WERI-Rb-1 (cell line): ENCODE measurements around the gene NEDD8.

Experiments used
- DNase-seq: peaks from one replicate; pipeline ENCODE4 v3.0.0-alpha.2; 2020
- H3K27ac ChIP-seq: fragments of 250-450 bp; sonication (Bioruptor Pico); 2 replicates; pipeline ENCODE4 v1.5.1; 2020; ENCODE audit warnings: mild to moderate bottlenecking, moderate library complexity
- H3K27me3 ChIP-seq: fragments of 250-450 bp; sonication (Bioruptor Pico); 2 replicates; pipeline ENCODE4 v1.5.1; 2021; ENCODE audit warnings: mild to moderate bottlenecking, low read depth, moderate library complexity; ENCODE audit not compliant: insufficient read depth, severe bottlenecking
- H3K36me3 ChIP-seq: fragments of 250-450 bp; sonication (Bioruptor Pico); 2 replicates; pipeline ENCODE4 v1.5.1; 2020; ENCODE audit warnings: mild to moderate bottlenecking, moderate library complexity
- H3K4me3 ChIP-seq: 2 replicates; pipeline ENCODE4 v1.5.1; 2011; ENCODE audit warnings: low read depth, mild to moderate bottlenecking, control low read depth, low read length
- H3K9me3 ChIP-seq: fragments of 250-450 bp; sonication (Bioruptor Pico); 2 replicates; pipeline ENCODE4 v1.5.1; 2021; ENCODE audit warnings: mild to moderate bottlenecking, moderate library complexity; ENCODE audit not compliant: severe bottlenecking
- TF ChIP-seq, protein P1 (sequence below): IDR thresholded peaks from 2 replicates; pipeline ENCODE4 v1.5.1; 2011; ENCODE audit warnings: low read depth, mild to moderate bottlenecking, control low read depth, inconsistent platforms, low read length

Gene NEDD8

GRCh38 chr14:24181371-24182077 lies 50.6 kb downstream of the NEDD8 start:
- no peak for DNase-seq
- no peaks in the 10 kb centered on the region for H3K9me3 ChIP-seq
- peaks cover 96% of the 10 kb centered on the region for H3K36me3 ChIP-seq
- no peak overlapping the region for H3K27ac ChIP-seq
- TF ChIP-seq, protein P1, sequence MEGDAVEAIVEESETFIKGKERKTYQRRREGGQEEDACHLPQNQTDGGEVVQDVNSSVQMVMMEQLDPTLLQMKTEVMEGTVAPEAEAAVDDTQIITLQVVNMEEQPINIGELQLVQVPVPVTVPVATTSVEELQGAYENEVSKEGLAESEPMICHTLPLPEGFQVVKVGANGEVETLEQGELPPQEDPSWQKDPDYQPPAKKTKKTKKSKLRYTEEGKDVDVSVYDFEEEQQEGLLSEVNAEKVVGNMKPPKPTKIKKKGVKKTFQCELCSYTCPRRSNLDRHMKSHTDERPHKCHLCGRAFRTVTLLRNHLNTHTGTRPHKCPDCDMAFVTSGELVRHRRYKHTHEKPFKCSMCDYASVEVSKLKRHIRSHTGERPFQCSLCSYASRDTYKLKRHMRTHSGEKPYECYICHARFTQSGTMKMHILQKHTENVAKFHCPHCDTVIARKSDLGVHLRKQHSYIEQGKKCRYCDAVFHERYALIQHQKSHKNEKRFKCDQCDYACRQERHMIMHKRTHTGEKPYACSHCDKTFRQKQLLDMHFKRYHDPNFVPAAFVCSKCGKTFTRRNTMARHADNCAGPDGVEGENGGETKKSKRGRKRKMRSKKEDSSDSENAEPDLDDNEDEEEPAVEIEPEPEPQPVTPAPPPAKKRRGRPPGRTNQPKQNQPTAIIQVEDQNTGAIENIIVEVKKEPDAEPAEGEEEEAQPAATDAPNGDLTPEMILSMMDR, result no peak
- no peak overlapping the region for H3K4me3 ChIP-seq
- H3K27me3 ChIP-seq, result no peaks in the 10 kb centered on the region

- H3K27me3 ChIP-seq, result no peaks in the 10 kb centered on the region
- H3K4me3 ChIP-seq, result no peak overlapping the region
- H3K36me3 ChIP-seq, result peaks cover 92% of the 10 kb centered on the region
- no peaks in the 10 kb centered on the region for H3K9me3 ChIP-seq
- TF ChIP-seq, protein P1, result no peak
- no peak for DNase-seq
- H3K27ac ChIP-seq, result peak overlapping the region; percentile 51
These were observed 52.0 kb downstream of the NEDD8 start for GRCh38 chr14:24179961-24180796.

- Histone ChIP-seq H3K27me3 (no peaks in the 10 kb centered on the region), H3K9me3 (no peaks in the 10 kb centered on the region), H3K4me3 (no peak overlapping the region), H3K36me3 (peaks cover 92% of the 10 kb centered on the region), H3K27ac (peak overlapping the region; percentile 51)
- TF ChIP-seq, protein P1, result no peak
- DNase-seq, result no peak
These were observed 52.7 kb downstream of the NEDD8 start for GRCh38 chr14:24179294-24179960.

DNA sequence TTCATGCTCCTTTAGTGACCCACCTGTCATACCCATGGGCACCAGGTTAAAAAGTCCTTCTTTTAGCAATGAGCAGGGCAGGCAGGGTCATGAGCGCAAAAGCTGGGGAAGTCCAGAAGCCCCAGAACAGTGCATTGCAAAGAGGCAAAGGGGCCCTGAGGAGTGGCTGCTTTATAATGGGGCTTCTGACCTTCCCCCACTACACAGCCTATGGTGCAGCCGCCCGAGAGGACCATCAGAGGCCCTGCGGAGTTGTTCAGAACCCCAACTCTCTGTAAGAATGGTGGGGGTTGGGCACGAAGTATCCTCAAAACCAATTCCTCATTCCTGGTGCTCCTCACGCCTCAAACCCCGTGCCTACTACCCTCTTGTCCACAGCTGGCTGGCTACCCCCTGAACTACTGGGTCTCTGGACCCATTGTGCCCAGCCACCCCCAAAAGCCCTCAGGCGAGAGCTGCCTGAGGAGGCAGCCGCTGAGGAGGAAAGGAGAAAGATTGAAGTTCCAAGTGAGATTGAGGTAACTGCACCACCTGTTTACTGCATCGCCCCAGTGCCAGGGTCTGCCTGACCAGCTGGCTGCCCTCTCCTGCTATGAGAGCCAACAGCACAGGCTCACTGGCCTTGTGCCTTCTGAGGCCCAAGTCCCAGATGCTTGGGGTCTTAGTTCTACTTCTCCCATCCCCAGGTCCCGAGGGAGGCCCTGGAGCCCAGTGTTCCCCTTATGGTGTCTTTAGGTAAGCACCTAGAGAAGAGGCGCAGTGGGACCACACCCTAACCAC lies 53.6 kb downstream of the NEDD8 start:
- peak overlapping the region; percentile 51; the same call in 1 of the 2 replicates for H3K27ac ChIP-seq
- H3K9me3 ChIP-seq, result no peaks in the 10 kb centered on the region
- H3K27me3 ChIP-seq, result no peaks in the 10 kb centered on the region
- H3K4me3 ChIP-seq, result no peak overlapping the region
- H3K36me3 ChIP-seq, result peaks cover 94% of the 10 kb centered on the region
- TF ChIP-seq, protein P1, result no peak
- no peak for DNase-seq

DNA sequence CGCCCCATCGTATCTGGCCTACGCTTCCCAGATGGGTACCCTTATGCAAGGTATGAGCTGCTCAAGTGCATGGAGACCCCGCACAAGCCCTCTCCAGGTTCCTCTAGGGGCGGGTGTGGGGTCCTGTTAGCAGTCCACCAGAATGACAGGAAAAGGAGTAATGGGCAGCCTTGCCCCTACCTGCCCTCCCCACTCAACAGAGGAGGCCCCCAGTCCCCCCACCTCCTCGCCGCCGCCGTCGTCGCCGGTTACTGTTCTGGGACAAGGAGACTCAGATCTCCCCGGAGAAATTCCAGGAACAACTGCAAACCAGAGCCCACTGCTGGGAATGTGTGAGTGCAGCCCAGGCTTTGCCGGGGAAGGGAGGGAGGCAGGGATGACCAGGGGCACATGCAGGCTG lies 54.3 kb downstream of the NEDD8 start:
- no peak for DNase-seq
- H3K9me3 ChIP-seq, result no peaks in the 10 kb centered on the region
- H3K27me3 ChIP-seq, result no peaks in the 10 kb centered on the region
- peaks cover 94% of the 10 kb centered on the region for H3K36me3 ChIP-seq
- TF ChIP-seq, protein P1, result no peak
- no peak overlapping the region for H3K4me3 ChIP-seq
- no peak overlapping the region for H3K27ac ChIP-seq
